SHP77 treated with DMSO at 0.1 percent for 48 hours (cell line): Measurements from ENCODE around the gene PRR29.
"Not testable (repeated sequence)": the region's sequence is repeated elsewhere in the genome, so short reads cannot be mapped to it uniquely, and the experiment has no call there.

ENCODE experiments used
- DNase-seq: peaks from one replicate; lab custom pipeline; 2025; lab: John Stamatoyannopoulos, UW

Gene PRR29

DNA sequence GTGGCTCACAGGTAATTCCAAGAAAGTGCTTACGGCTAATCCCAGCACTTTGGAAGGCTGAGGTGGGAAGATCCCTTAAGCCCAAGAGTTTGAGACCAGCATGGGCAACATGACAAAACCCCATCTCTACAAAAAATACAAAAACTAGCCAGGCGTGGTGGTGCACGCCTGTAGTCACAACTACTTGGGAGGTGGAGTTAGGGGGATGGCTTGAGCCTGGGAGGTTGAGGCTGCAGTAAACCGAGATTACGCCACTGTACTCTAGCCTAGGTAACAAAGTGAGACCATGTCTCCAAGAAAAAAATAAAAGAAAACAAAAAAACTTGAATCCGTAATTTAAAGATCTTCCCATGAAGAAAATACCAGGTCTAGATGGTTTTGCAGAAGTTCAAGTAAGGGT, 17.3 kb downstream of the PRR29 start:
- no peak for DNase-seq

- no peak for DNase-seq
Measured at GRCh38 chr17:64016231-64016784, 18.2 kb downstream of the PRR29 start.

DNA sequence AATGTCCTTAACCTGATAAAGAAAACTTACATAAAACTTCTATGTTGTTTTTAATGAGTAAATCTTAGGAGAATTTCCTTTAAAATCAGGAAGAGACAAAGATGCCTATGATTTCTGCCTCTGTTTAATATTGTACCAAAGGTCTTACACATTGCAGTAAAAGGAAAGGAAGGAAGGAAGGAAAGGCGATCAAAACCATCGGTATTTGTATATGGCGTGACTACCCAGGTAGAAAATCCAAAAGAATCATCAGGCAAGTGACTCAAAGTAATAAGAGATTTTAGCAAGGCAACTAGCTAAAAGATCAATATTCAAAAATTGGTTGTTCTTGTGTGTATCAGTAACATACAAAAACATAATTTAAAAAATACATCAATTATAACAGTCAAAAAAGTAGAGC, 18.8 kb downstream of the PRR29 start:
- no peak for DNase-seq

GRCh38 chr17:64017381-64017980, 19.3 kb downstream of the PRR29 start:
- DNase-seq, result no peak

- DNase-seq, result not testable (repeated sequence)
Measured at GRCh38 chr17:64019551-64019961, 21.4 kb downstream of the PRR29 start.

DNA sequence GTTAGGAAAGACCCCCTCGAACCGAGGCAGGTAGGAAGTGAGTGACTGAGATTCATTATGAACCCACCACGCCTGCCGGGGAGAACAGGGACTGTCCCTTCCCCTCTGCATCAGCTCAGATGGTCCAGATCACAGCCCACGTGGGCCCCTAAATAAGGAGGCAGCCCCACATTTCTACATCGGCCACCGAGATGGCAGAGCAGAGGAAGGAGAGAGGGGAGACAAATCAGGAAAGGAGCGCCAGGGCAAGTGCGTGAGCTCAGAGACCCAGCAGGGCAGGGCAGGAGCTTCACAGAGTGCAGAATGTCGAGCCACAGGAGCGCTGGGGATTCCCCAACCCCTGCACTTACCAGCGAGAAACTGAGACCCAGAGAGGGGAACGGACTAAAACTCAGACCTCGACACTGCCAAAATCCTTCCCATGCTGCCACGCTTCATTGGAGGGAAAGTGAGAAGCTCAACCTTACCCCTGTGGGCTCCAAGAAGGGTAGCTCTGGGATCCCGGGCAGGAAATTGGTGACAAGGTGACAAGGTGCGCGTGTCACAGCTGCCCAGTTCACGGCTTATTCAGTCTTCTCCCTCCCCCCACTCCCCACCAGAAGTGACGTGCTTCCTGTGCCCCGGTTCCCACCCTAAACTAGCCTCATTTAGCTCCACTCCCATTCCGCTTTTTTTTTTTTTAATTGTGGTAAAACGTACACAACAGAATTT, 22.1 kb downstream of the PRR29 start, which contains the start of gene ICAM2:
ICAM2 (minus strand) TSS at position 578 of the 711 bp plus-strand sequence. CDS start 13,942 bp downstream, outside the sequence.
- DNase-seq, result no peak

DNA sequence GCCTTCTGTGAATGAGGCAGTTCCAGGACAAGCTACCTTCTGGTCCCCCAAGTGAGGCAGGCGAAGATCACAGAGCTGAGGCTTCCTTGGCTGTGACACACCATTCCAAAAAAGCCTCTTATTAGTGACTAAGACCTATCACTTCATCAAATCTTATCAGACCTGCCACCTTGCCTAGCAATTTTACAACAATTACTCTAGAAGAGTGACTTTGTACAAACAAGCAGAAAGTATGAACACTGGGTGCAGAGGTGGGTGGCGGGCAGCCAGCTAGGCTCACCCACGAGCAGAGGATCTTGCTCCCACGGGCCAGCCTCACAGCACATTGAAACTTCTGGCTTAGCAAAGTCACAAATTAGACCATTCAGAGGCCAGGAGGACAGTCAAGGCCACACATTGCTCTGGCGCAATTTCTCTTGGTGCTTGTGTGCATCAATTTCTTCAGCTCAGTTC, 24.5 kb downstream of the PRR29 start:
- DNase-seq, result no peak

DNA sequence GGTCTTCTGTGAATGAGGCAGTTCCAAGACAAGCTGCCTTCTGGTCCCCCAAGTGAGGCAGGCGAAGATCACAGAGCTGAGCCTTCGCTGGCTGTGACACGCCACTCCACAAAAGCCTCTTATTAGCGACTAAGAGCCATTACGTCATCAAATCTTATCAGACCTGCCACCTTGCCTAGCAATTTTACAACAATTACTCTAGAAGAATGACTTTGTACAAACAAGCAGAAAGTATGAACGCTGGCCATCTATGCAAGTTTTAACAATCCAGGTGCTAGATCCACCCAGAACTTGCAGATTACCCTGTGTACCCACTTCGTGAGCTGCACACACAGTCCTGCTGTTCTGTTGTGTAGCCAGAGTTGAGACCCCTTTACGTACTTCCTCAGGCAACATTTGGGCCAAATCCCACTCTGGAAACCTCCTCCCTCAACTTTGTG, 26.1 kb downstream of the PRR29 start:
- no peak for DNase-seq

DNA sequence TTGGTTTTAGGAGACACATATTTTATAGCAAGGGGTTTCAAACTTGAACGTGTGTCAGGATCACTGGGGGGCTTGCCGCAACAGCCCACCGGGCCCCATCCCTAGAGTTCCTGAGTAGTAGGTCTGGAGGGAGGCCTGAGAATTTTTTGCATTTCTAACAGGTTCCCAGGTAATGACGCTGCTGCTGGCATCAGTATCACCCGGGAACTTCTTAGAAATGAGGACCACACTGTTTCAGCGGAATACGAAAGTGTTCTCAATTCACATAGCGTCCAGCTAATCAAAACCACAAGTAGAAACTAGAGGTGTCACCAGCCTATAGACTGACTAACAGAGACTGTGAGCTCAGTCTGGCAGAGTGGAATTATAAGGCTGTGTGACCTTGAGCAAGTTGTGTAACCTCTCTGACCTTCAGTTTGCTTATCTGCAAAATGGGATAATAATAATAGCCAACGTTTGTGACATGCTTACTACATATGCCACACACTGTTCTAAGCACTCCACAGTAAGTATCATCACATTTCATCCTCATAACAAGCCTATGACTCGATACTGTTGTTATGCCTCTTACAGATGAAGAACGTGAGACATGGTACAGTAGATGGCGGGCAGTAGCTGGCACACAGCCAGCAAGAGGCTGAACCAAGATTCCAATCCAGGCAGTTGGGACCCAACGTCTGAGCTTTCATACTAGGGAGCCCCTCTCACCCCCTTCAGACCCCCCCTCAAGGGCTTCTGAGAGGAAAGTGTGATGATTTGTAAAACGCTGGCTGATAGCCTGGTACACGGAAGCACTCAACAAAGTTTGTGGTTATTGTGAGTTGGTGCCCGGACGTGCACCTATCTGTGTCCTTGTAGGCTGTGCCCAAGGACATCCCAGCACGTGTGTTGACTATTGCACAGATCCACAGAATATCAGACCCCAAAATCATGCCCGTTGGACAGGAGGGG, 26.9 kb downstream of the PRR29 start:
- no peak for DNase-seq

GRCh38 chr17:64025732-64026294, 27.7 kb downstream of the PRR29 start:
- peak; percentile 20 for DNase-seq

DNA sequence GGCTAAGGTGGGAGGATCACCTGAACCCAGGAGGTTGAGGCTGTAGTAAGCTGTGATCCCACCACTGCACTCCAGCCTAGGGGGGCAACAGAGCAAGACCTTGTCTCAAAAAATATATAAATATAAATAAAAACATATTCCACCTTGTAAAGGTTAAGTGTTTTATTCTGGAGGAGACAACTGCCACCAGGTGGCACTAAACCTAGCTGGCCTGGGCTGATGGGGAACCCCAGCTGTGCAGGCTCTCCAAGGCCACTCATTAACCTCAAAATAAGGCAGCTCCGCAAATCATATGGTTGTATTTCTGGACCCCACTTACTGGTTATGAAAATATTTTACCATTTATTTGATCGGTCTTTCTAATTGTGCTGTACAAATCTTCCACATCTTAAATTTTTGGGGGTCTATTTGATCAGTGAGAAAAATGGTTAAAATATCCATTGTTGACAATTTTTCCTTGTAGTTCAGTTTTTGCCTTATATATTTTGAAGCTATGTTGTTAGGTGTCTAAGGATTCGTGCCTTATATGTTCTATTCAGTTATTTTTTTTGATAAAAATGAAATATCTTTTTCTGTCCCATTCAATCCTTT, 30.8 kb downstream of the PRR29 start:
- peak; percentile 22 for DNase-seq

- no peak for DNase-seq
Measured at GRCh38 chr17:64032081-64032480, 33.9 kb downstream of the PRR29 start.

- DNase-seq, result no peak
Measured at GRCh38 chr17:64036198-64036922, 38.2 kb downstream of the PRR29 start.

- DNase-seq, result no peak
Measured at GRCh38 chr17:64037180-64037579, 39.0 kb downstream of the PRR29 start.

DNA sequence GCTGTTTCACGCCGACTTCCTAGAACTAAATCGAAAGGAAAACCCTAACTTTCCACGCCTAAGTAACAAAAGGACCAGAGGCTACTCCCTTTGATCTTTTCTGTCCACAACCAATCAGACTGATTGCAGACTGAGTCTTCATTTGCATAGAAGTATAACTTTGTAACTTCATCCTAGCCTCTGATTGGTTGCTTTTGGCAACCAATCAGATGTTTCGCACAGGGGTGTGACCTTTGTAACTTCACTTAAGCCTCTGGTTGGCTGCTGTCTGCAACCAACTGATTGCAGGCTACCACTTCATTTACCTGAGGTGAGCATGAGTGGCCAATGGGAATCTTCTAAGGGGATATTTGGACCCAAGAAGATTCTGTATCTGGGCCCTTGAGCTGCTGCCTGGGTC, 39.7 kb downstream of the PRR29 start:
- DNase-seq, result no peak

DNA sequence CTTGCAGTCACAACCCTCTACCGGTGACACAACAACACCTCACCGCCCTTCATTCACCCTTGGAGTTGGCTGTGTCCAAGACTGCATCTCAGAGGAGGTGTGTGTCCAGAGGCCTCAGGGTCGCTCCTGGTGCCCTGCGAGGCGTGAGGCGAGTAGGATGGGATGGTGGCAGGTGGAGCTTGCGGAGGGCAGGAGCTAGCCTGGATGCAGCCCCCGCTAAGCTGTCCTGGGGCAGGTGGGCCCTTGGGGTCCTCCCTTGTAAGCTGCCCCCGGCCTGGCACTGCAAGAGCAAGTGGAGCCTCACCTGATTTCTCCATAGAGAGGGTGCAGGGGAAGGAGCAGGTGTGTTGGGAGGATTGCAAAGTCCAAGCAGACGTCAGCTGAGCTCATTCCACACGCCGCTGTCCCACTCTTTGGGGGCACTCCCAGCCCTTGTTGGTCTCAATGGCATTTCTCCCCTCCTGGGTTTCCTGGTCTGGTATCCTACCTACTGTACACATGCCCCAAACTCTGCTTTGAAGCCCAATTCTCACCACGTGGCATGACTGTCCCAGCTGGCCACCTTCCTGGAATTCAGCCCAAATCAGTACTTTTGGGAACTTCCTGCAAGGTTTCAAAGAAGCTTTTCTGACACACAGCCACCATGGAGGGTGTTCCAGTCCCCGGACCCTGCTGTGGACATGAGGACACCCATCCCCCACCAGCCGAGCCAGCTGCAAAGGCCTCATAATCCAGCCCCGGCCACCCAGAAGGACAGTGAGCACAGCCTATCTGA, 40.4 kb downstream of the PRR29 start:
- DNase-seq, result no peak

- no peak for DNase-seq
Measured at GRCh38 chr17:64039106-64039400, 40.9 kb downstream of the PRR29 start.

DNA sequence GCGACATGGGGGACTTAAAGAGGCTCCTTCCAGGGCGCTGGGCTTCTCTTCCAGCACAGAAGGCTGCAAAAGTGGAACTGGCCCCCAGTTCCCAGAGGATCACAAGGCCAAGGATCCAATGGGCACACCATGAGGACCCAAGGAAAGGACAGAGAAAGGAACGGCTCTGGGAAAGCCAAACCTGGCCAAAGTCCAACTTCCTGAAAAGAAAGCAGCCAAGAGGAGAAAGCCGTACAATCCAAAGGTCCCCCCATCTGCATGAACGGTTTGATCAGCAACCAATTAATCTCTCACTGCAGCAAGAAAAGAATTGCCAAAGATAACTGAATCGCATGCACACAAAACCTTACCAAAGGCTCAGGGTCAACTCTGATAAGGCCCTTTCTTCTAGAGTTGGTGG, 42.1 kb downstream of the PRR29 start:
- DNase-seq, result no peak

- no peak for DNase-seq
Measured at GRCh38 chr17:64041912-64042311, 43.8 kb downstream of the PRR29 start.
